Smooth muscle cell (in vitro differentiated cells): ENCODE results near the gene BCL2. TPM values are rescaled to one million over a fixed set of nuclear protein-coding genes. Genes with fewer than 3 reads are reported as not detected.

Experiments used
- DNase-seq: peaks from one replicate; lab custom pipeline; 2025; ENCODE audit not compliant: unreplicated experiment; lab: John Stamatoyannopoulos, UW
- H2AFZ ChIP-seq: fragments of 200-600 bp; sonication (generic); 2 replicates; pipeline ENCODE4 v1.6.0; 2016; ENCODE audit warnings: antibody characterized with exemption, low read depth, mild to moderate bottlenecking
- H3F3A ChIP-seq: fragments of 200-600 bp; sonication (generic); 2 replicates; pipeline ENCODE4 v1.6.0; 2017; ENCODE audit warnings: antibody characterized with exemption, low read depth
- H3K27ac ChIP-seq: fragments of 200-600 bp; sonication (generic); 2 replicates; pipeline ENCODE4 v1.5.1; 2016; ENCODE audit warnings: low read depth, mild to moderate bottlenecking
- H3K27me3 ChIP-seq: fragments of 200-600 bp; sonication (generic); 2 replicates; pipeline ENCODE4 v1.6.1; 2016; ENCODE audit warnings: low read depth, mild to moderate bottlenecking
- H3K36me3 ChIP-seq: fragments of 200-600 bp; sonication (generic); 2 replicates; pipeline ENCODE4 v1.5.1; 2016; ENCODE audit warnings: low read depth
- H3K4me1 ChIP-seq: fragments of 200-600 bp; sonication (generic); 2 replicates; pipeline ENCODE4 v1.5.1; 2016; ENCODE audit warnings: low read depth
- H3K4me2 ChIP-seq: fragments of 200-600 bp; sonication (generic); 2 replicates; pipeline ENCODE4 v1.6.0; 2016; ENCODE audit warnings: mild to moderate bottlenecking
- H3K4me3 ChIP-seq: fragments of 200-600 bp; sonication (generic); 2 replicates; pipeline ENCODE4 v1.5.1; 2016; ENCODE audit warnings: mild to moderate bottlenecking
- H3K79me2 ChIP-seq: fragments of 200-600 bp; sonication (generic); 2 replicates; pipeline ENCODE4 v1.6.0; 2016; ENCODE audit warnings: low read depth, mild to moderate bottlenecking
- H3K9ac ChIP-seq: fragments of 200-600 bp; sonication (generic); 2 replicates; pipeline ENCODE4 v1.6.0; 2016; ENCODE audit warnings: low read depth
- H3K9me3 ChIP-seq: fragments of 200-600 bp; sonication (generic); replicated peaks from 2 replicates; pipeline ENCODE4 v1.5.1; 2016; ENCODE audit warnings: low read depth
- H4K20me1 ChIP-seq: fragments of 200-600 bp; sonication (generic); 2 replicates; pipeline ENCODE4 v1.6.0; 2016; ENCODE audit warnings: low read depth
- WGBS: methylation state at CpG from one replicate; pipeline ENCODE4 v1.1.7; 2016; ENCODE audit warnings: low lambda C conversion rate; 5-methylcytosine and 5-hydroxymethylcytosine counted together
- polyA plus RNA-seq: library from polyadenylated mRNA; unstranded; fragments of >200 nt; fragmentation: Nextera tagmentation; extraction: Ambion mirVana; gene quantifications from 2 replicates; pipeline ENCODE4 v1.2.1, GENCODE V29; 2016
- total RNA-seq: library from RNA; depleted of rRNA; stranded (reverse); fragments of >200 nt; gene quantifications from 2 replicates; pipeline ENCODE4 v1.2.3, GENCODE V29; 2014
- TF ChIP-seq, protein P1 (sequence below): fragments of 200-600 bp; sonication (generic); IDR thresholded peaks from 2 replicates; pipeline ENCODE4 v1.5.1; 2017; ENCODE audit warnings: borderline replicate concordance, mild to moderate bottlenecking, antibody characterized with exemption; ENCODE audit not compliant: insufficient read depth, poor library complexity, severe bottlenecking

Gene BCL2
- total and polyA plus RNA-seq, 2 experiments from 2014 or later, result 0.85 TPM; not detected in 1

DNA sequence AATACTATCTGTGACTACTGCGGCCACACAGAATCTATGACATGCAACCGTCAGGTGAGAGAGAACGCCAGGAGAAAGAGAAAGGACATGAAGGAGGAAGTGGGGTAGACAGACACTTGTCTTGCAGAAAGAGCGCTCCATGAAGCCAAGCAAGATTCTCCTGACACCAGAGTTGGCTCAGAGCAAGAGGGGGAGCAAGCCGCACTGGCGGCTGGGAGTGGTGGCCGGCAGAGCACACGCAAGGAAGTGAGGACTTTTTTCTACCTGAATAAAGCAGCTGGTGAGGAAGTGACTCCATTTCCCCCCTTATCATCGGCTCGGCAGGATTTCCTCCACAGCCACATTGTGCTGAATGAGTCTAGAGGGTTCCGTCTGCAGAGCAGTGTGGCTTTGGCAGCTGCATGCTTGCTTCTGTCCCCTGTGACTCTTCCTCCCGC is 181.6 kb downstream of the BCL2 start:
- TF ChIP-seq, protein P1, sequence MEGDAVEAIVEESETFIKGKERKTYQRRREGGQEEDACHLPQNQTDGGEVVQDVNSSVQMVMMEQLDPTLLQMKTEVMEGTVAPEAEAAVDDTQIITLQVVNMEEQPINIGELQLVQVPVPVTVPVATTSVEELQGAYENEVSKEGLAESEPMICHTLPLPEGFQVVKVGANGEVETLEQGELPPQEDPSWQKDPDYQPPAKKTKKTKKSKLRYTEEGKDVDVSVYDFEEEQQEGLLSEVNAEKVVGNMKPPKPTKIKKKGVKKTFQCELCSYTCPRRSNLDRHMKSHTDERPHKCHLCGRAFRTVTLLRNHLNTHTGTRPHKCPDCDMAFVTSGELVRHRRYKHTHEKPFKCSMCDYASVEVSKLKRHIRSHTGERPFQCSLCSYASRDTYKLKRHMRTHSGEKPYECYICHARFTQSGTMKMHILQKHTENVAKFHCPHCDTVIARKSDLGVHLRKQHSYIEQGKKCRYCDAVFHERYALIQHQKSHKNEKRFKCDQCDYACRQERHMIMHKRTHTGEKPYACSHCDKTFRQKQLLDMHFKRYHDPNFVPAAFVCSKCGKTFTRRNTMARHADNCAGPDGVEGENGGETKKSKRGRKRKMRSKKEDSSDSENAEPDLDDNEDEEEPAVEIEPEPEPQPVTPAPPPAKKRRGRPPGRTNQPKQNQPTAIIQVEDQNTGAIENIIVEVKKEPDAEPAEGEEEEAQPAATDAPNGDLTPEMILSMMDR, result no peak
- H3K4me2 ChIP-seq, result no peak overlapping the region

DNA sequence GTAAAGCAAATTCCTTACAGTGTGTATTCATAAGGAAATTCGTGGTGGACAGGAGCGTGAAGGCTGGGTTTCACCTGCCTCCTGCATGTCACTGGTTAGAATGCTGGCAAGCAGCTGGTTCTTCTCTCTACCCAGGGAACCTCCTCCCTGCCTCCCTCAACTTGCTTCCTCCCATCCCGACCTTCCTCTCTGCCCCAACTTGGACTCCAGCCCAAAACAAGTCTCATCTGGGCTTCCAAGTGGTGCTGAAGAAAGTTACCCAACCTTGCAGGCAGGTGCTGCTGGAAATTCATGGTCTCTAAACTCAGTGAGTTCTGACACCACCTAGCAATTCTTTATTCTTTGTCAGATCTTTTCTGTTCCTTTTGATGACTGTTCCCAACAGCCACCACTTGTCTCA is 184.5 kb downstream of the BCL2 start:
- Histone ChIP-seq H3K9me3 (no peaks in the 10 kb centered on the region), H3K9ac (no peak overlapping the region), H3K27ac (no peak overlapping the region), H3K27me3 (peaks cover 28% of the 10 kb centered on the region), H3K4me1 (no peaks in the 10 kb centered on the region), H3K79me2 (no peaks in the 10 kb centered on the region), H3K4me3 (no peak overlapping the region), H4K20me1 (no peaks in the 10 kb centered on the region), H3F3A (no peaks in the 10 kb centered on the region), H3K36me3 (no peaks in the 10 kb centered on the region), H2AFZ (no peak overlapping the region), H3K4me2 (no peak overlapping the region)
- TF ChIP-seq, protein P1, result no peak
- WGBS, result 80% methylated on average over 3 of the region's 3 CpGs
- DNase-seq, result no peak

More for the DNA sequence above, 181.6 kb downstream of the BCL2 start:
- H2AFZ ChIP-seq, result no peak overlapping the region
- H3K79me2 ChIP-seq, result no peaks in the 10 kb centered on the region
- H3K9ac ChIP-seq, result no peak overlapping the region
- H3K4me1 ChIP-seq, result no peaks in the 10 kb centered on the region
- no peak overlapping the region for H3K27ac ChIP-seq
- WGBS, result 88% methylated on average over 12 of the region's 12 CpGs
- no peaks in the 10 kb centered on the region for H3K9me3 ChIP-seq
- peaks cover 28% of the 10 kb centered on the region for H3K27me3 ChIP-seq
- no peak for DNase-seq
- no peak overlapping the region for H3K4me3 ChIP-seq
- H3K36me3 ChIP-seq, result no peaks in the 10 kb centered on the region
- no peaks in the 10 kb centered on the region for H4K20me1 ChIP-seq
- H3F3A ChIP-seq, result no peaks in the 10 kb centered on the region

DNA sequence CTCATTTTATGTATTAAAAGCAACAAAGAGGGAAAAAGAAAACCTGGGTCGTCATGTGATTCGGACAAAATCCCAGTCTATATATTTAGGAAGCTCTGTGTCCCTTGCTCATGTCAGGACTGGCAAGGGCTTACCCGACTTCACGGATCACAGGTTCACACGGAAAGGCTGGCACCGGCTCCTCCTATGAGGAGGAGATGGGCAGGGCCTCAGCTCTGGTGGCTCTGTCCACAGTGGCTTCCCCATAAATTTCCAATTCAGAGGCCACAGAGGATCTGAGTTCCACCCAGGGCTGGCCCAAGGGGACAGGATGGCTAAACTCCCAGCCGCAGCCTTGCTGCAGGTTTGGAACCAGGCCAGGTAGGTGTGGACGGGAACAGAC is 186.8 kb downstream of the BCL2 start:
- H3K27me3 ChIP-seq, result peaks cover 28% of the 10 kb centered on the region
- TF ChIP-seq, protein P1, result no peak
- no peak overlapping the region for H3K4me3 ChIP-seq
- no peak overlapping the region for H3K4me2 ChIP-seq
- no peaks in the 10 kb centered on the region for H3F3A ChIP-seq
- no peak overlapping the region for H2AFZ ChIP-seq
- 85% methylated on average over 8 of the region's 8 CpGs for WGBS
- H3K27ac ChIP-seq, result no peak overlapping the region
- no peaks in the 10 kb centered on the region for H4K20me1 ChIP-seq
- H3K9me3 ChIP-seq, result no peaks in the 10 kb centered on the region
- no peaks in the 10 kb centered on the region for H3K36me3 ChIP-seq
- no peak overlapping the region for H3K9ac ChIP-seq
- DNase-seq, result no peak
- H3K4me1 ChIP-seq, result no peaks in the 10 kb centered on the region
- H3K79me2 ChIP-seq, result no peaks in the 10 kb centered on the region
